GM12878 (cell line): ENCODE results near the gene IFNGR2. TPM values are rescaled to one million over a fixed set of nuclear protein-coding genes. Genes with fewer than 3 reads are reported as not detected.

Experiments
- BHLHE40 ChIP-seq, 2 experiments: fragments of 450-650 bp in 1 of 2; IDR thresholded peaks; 2 replicates each; pipeline ENCODE4 v1.6.1; 2011 to 2017; ENCODE audit warnings: low read depth in 2 of 2, borderline replicate concordance in 1 of 2, improper control_type of control experiment in 1 of 2, low read length in 1 of 2, mild to moderate bottlenecking in 1 of 2
- CEBPB ChIP-seq, 2 experiments: fragments of 150-350 bp in 1 of 2; IDR thresholded peaks; 2 replicates each; pipeline ENCODE4 v1.6.1; 2012 to 2014; ENCODE audit warnings: low read depth in 2 of 2, low read length in 2 of 2, borderline replicate concordance in 1 of 2, inconsistent platforms in 1 of 2
- CREM ChIP-seq: IDR thresholded peaks from 2 replicates; pipeline ENCODE4 v1.6.1; 2014; ENCODE audit warnings: antibody characterized with exemption, low read depth
- CTCF ChIP-seq, 3 experiments: IDR thresholded peaks in 2 of 3; conservative IDR thresholded peaks in 1 of 3; 2 replicates each; pipeline ENCODE4 v1.5.1; 2011; ENCODE audit warnings: low read depth in 3 of 3, low read length in 3 of 3, mild to moderate bottlenecking in 3 of 3, control low read depth in 2 of 3, moderate library complexity in 2 of 3, inconsistent platforms in 1 of 3, mixed read lengths in 1 of 3; ENCODE audit not compliant: control insufficient read depth in 2 of 3, insufficient read depth in 1 of 3; ENCODE audit errors: extremely low read depth in 1 of 3
- DPF2 ChIP-seq: fragments of 450-650 bp; IDR thresholded peaks from 2 replicates; pipeline ENCODE4 v1.6.1; 2017; ENCODE audit warnings: mild to moderate bottlenecking
- EED ChIP-seq: sonication (generic); IDR thresholded peaks from 2 replicates; pipeline ENCODE4 v1.6.1; 2016; ENCODE audit warnings: antibody characterized with exemption, low read depth
- EGR1 ChIP-seq, 2 experiments: IDR thresholded peaks; 1 replicate in 1 of 2; 2 replicates in 1 of 2; pipeline ENCODE4 v1.6.1; 2011 to 2012; ENCODE audit warnings: low read depth in 2 of 2, low read length in 2 of 2, borderline replicate concordance in 1 of 2, mild to moderate bottlenecking in 1 of 2, moderate library complexity in 1 of 2
- EP300 ChIP-seq, 2 experiments: fragments of 150-350 bp in 1 of 2; IDR thresholded peaks; 2 replicates each; pipeline ENCODE4 v1.6.1; 2011 to 2012; ENCODE audit warnings: low read depth in 2 of 2, low read length in 2 of 2, borderline replicate concordance in 1 of 2, improper control_type of control experiment in 1 of 2, inconsistent platforms in 1 of 2; ENCODE audit not compliant: control insufficient read depth in 1 of 2
- ESRRA ChIP-seq: IDR thresholded peaks from 2 replicates; pipeline ENCODE4 v1.6.1; 2012; ENCODE audit warnings: mild to moderate bottlenecking, low read length, improper control_type of control experiment
- IRF4 ChIP-seq: IDR thresholded peaks from 2 replicates; pipeline ENCODE4 v1.6.1; 2011; ENCODE audit warnings: low read depth, low read length
- JUNB ChIP-seq: IDR thresholded peaks from 2 replicates; pipeline ENCODE4 v1.6.1; 2016; ENCODE audit warnings: antibody characterized with exemption, mild to moderate bottlenecking
- MEF2B ChIP-seq: fragments of 450-650 bp; IDR thresholded peaks from 2 replicates; pipeline ENCODE4 v1.6.1; 2018; ENCODE audit warnings: mild to moderate bottlenecking, moderate library complexity; ENCODE audit not compliant: partially characterized antibody, poor library complexity, severe bottlenecking
- MTA2 ChIP-seq: fragments of 450-650 bp; IDR thresholded peaks from 2 replicates; pipeline ENCODE4 v1.6.1; 2016; ENCODE audit warnings: low read depth, mild to moderate bottlenecking, moderate library complexity
- NFYA ChIP-seq: IDR thresholded peaks from 2 replicates; pipeline ENCODE4 v1.6.1; 2011; ENCODE audit warnings: low read depth, mild to moderate bottlenecking, low read length, improper control_type of control experiment, borderline replicate concordance
- NKRF ChIP-seq: fragments of 450-650 bp; conservative IDR thresholded peaks from 2 replicates; pipeline ENCODE4 v1.6.1; 2017; ENCODE audit warnings: mild to moderate bottlenecking, moderate library complexity
- PAX5 ChIP-seq: IDR thresholded peaks from 2 replicates; pipeline ENCODE4 v1.6.1; 2011; ENCODE audit warnings: low read depth, low read length, borderline replicate concordance
- PBX3 ChIP-seq: IDR thresholded peaks from 2 replicates; pipeline ENCODE4 v1.6.1; 2011; ENCODE audit warnings: mild to moderate bottlenecking, low read depth, low read length, moderate library complexity; ENCODE audit not compliant: insufficient replicate concordance
- POLR2A ChIP-seq: IDR thresholded peaks from 2 replicates; pipeline ENCODE4 v1.6.1; 2011; ENCODE audit warnings: low read depth, mild to moderate bottlenecking, low read length
- POLR2AphosphoS2 ChIP-seq: IDR thresholded peaks from 2 replicates; pipeline ENCODE4 v1.6.1; 2011; ENCODE audit warnings: low read depth, mild to moderate bottlenecking, low read length, improper control_type of control experiment, moderate library complexity
- RAD21 ChIP-seq: IDR thresholded peaks from 2 replicates; pipeline ENCODE4 v1.6.1; 2011; ENCODE audit warnings: mild to moderate bottlenecking, low read depth, low read length, moderate library complexity; ENCODE audit not compliant: insufficient read depth
- SRF ChIP-seq, 2 experiments: IDR thresholded peaks; 2 replicates each; pipeline ENCODE4 v1.6.1; 2011; ENCODE audit warnings: low read depth in 2 of 2, low read length in 2 of 2, mild to moderate bottlenecking in 1 of 2, moderate library complexity in 1 of 2
- TAF1 ChIP-seq: IDR thresholded peaks from 2 replicates; pipeline ENCODE4 v1.6.1; 2011; ENCODE audit warnings: mild to moderate bottlenecking, low read depth, low read length, borderline replicate concordance
- USF1 ChIP-seq: IDR thresholded peaks from 2 replicates; pipeline ENCODE4 v1.6.1; 2011; ENCODE audit warnings: borderline replicate concordance, low read depth, mild to moderate bottlenecking, moderate library complexity, mixed read lengths, low read length; ENCODE audit not compliant: insufficient read depth; ENCODE audit errors: extremely low read length
- YY1 ChIP-seq: IDR thresholded peaks from 2 replicates; pipeline ENCODE4 v1.6.1; 2011; ENCODE audit warnings: low read depth, mild to moderate bottlenecking, low read length
- polyA plus RNA-seq, 11 experiments: library from polyadenylated mRNA; depleted of rRNA in 4 of 11; unstranded in 6 of 11; stranded (reverse) in 5 of 11; fragments of >200 nt; fragmentation: Nextera tagmentation in 4 of 11; fragmentation: Illumina TruSeq in 1 of 11; extraction: Ambion mirVana in 4 of 11; extraction: Trizol in 1 of 11; gene quantifications; 1 replicate in 1 of 11; 2 replicates in 10 of 11; pipeline versions ENCODE4 v1.2.1 to v1.2.3, GENCODE V29; 2011 to 2016; ENCODE audit warnings: inconsistent platforms in 2 of 11, missing spikeins in 2 of 11, low read depth in 1 of 11
- total RNA-seq, 4 experiments: library from RNA; depleted of rRNA in 3 of 4; stranded (reverse); fragments of >200 nt in 3 of 4; fragmentation: Illumina TruSeq in 1 of 4; extraction: Trizol in 1 of 4; gene quantifications; 2 replicates each; pipeline versions ENCODE4 v1.2.1 to v1.2.3, GENCODE V29; 2013 to 2021

Gene IFNGR2
- total and polyA plus RNA-seq, 10 of the 15 experiments (the other 5 are each of a cell fraction or from before 2014, with no cell fraction given), result 23.6 to 98.8 (median 77.0) TPM

- TF ChIP-seq MTA2 (peak; percentile 45), NFYA (no peak), YY1 (0 out of 2 replicates have a peak, but pooled peaks have one; percentile 51), EP300 (IDR thresholded peaks at IDR 0.05; ENCODE audit: borderline replicate concordance in 1 of 2, control insufficient read depth in 1 of 2, low read depth in 2 of 2, low read length in 2 of 2) (peak; percentile 30 to 48; a peak in 2 of 4 replicates), BHLHE40 (IDR thresholded peaks at IDR 0.05; ENCODE audit: borderline replicate concordance in 1 of 2, low read depth in 2 of 2, low read length in 1 of 2) (peak; percentile 27 to 44; a peak in 1 of 4 replicates), PAX5 (peak; percentile 57; the same call in 1 of the 2 replicates), SRF (IDR thresholded peaks at IDR 0.05; ENCODE audit: low read depth in 2 of 2, low read length in 2 of 2) (peak; percentile 100), POLR2A (peak; percentile 69; the same call in 1 of the 2 replicates), MEF2B (peak; percentile 52), CTCF (IDR thresholded peaks at IDR 0.05 in 2 of 3, conservative IDR thresholded peaks at IDR 0.05 in 1 of 3; ENCODE audit: control insufficient read depth in 2 of 3, extremely low read depth in 1 of 3, insufficient read depth in 1 of 3, low read depth in 3 of 3, low read length in 3 of 3) (no peak), RAD21 (no peak), ESRRA (no peak), POLR2AphosphoS2 (no peak), PBX3 (no peak), EED (peak; percentile 69; the same call in 1 of the 2 replicates), CREM (peak; percentile 75), NKRF (no peak), IRF4 (peak; percentile 47; the same call in 1 of the 2 replicates), DPF2 (peak; percentile 64; the same call in 1 of the 2 replicates), TAF1 (peak; percentile 61), JUNB (peak; percentile 46), EGR1 (IDR thresholded peaks at IDR 0.05; ENCODE audit: borderline replicate concordance in 1 of 2, low read depth in 2 of 2, low read length in 2 of 2) (peak in 1 of 2 experiments; percentile 84; a peak in 2 of 3 replicates), CEBPB (IDR thresholded peaks at IDR 0.05; ENCODE audit: borderline replicate concordance in 1 of 2, low read depth in 2 of 2, low read length in 2 of 2) (peak in 1 of 2 experiments; percentile 18; a peak in 1 of 4 replicates), USF1 (no peak)
These were observed 22.7 kb upstream of the IFNGR2 start (continued) for GRCh38 chr21:33380483-33380998.
